Chondrocyte (in vitro differentiated cells): Measurements from ENCODE around the gene KLRD1. TPM values are rescaled to one million over a fixed set of nuclear protein-coding genes. Genes with fewer than 3 reads are reported as not detected.

Experiments
- DNase-seq: peaks from one replicate; pipeline ENCODE4 v3.0.0; 2021; ENCODE audit warnings: mixed read lengths, low spot score
- H3K27ac Mint-ChIP-seq: one replicate; pipeline ENCODE4 v1.8.0; 2021; ENCODE audit warnings: mild to moderate bottlenecking, moderate library complexity, mixed read lengths; ENCODE audit not compliant: unreplicated experiment
- H3K27me3 Mint-ChIP-seq: 2 replicates; pipeline ENCODE4 v1.8.0; 2021; ENCODE audit warnings: low read depth, mixed read lengths
- H3K36me3 Mint-ChIP-seq: 2 replicates; pipeline ENCODE4 v1.8.0; 2021; ENCODE audit warnings: low read depth, mixed read lengths
- H3K4me1 Mint-ChIP-seq: 2 replicates; pipeline ENCODE4 v1.8.0; 2021; ENCODE audit warnings: low read depth, mild to moderate bottlenecking, mixed read lengths
- H3K4me3 Mint-ChIP-seq: one replicate; pipeline ENCODE4 v1.8.0; 2021; ENCODE audit warnings: mild to moderate bottlenecking, moderate library complexity, mixed read lengths; ENCODE audit not compliant: unreplicated experiment
- H3K9me3 Mint-ChIP-seq: 2 replicates; pipeline ENCODE4 v1.8.0; 2021; ENCODE audit warnings: low read depth, mixed read lengths
- CTCF ChIP-seq: fragments of 200-600 bp; sonication (generic); IDR thresholded peaks from 2 replicates; pipeline ENCODE4 v1.5.0; 2021; ENCODE audit warnings: antibody characterized with exemption, mild to moderate bottlenecking, moderate library complexity
- total RNA-seq: library from RNA; stranded (reverse); gene quantifications from 3 replicates; pipeline ENCODE4 v1.2.1, GENCODE V29; 2021

The KLRD1 gene
- total RNA-seq, 1 donor from 2014 or later: 0.22 TPM

DNA sequence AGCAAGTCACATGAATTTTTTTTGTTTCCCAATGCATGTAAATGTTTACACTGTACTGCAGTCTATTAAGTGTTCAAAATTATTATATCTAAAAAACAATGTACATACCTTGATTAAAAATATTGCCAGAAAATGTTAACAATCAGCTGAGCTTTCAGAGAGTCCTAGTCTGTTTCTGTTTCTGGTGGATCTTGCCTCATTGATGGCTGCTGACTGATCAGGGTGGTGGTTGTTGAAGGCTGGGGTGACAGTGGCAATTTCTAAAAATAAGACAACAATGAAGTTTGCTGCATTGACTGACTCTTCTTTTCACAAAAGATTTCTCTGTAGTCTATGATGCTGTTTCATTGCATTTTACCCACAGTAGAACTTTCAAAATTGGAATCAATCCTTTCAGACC, 16.6 kb upstream of the KLRD1 start:
- H3K9me3 Mint-ChIP-seq: no peaks in the 10 kb centered on the region
- no peak overlapping the region for H3K27ac Mint-ChIP-seq

GRCh38 chr12:10293151-10293550, 14.5 kb upstream of the KLRD1 start:
- no peaks in the 10 kb centered on the region for H3K9me3 Mint-ChIP-seq
- no peaks in the 10 kb centered on the region for H3K4me1 Mint-ChIP-seq
- peaks cover 4% of the 10 kb centered on the region for H3K27me3 Mint-ChIP-seq
- TF ChIP-seq CTCF: no peak
- DNase-seq: no peak
- H3K4me3 Mint-ChIP-seq: no peak overlapping the region
- H3K27ac Mint-ChIP-seq: no peak overlapping the region
- H3K36me3 Mint-ChIP-seq: no peaks in the 10 kb centered on the region

More for the DNA sequence above, 16.6 kb upstream of the KLRD1 start:
- DNase-seq: no peak
- H3K36me3 Mint-ChIP-seq: no peaks in the 10 kb centered on the region
- H3K4me3 Mint-ChIP-seq: no peak overlapping the region
- H3K4me1 Mint-ChIP-seq: no peaks in the 10 kb centered on the region
- TF ChIP-seq CTCF: no peak
- peaks cover 2% of the 10 kb centered on the region for H3K27me3 Mint-ChIP-seq

DNA sequence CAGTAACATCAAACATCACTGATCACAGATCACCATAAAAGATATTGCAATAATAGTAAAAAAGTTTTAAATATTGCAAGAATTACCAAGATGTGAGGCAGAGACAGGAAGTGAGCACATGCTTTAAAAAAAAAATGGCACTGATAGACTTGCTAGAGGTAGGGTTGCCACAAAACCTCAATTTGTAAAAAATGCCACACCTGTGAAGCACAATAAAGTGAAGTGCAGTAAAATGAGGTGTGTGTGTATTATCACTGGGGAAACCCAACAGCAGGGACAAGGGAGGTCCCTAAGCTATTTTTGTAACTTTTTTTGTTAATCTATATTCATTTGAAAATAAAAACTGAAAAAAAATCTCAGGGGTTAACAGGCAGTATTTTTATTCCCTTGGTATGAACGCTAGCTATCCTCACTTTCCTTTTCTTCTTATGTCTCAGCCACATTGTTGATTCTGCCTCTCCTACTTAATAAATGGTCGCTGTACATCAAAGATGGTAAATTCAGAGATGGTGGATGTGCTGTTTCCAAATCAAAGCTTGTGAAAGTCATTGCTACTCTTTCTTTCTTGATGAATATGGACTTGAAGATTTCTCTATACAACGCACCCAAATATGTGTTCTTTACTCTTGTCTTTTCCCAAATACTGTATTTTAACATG, 14.0 kb upstream of the KLRD1 start:
- Mint-ChIP-seq H3K36me3 (no peaks in the 10 kb centered on the region), H3K4me1 (no peaks in the 10 kb centered on the region), H3K9me3 (no peaks in the 10 kb centered on the region), H3K4me3 (no peak overlapping the region), H3K27me3 (peaks cover 4% of the 10 kb centered on the region), H3K27ac (no peak overlapping the region)
- no peak for TF ChIP-seq CTCF
- DNase-seq: no peak

DNA sequence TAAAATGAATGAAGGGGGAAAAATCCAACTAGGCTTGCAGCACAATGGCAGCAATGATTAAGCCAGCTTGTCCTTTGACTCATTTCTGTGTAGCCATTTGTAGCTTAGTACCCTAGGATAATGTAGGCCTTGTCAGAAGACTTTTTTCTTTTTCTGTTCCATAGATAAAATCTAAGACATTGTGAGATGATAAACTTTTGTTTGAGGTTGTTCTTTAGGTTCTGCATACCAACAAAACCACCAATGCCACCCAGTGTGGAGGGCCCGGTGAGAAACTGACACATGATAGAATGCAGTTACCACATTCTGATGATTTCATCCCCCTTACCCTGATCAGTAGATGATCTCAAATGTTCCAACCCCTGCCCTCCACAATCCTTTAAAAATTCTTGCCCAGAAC, 6.6 kb upstream of the KLRD1 start:
- peak overlapping the region; percentile 34 for H3K27ac Mint-ChIP-seq
- no peak for DNase-seq
- H3K9me3 Mint-ChIP-seq: no peaks in the 10 kb centered on the region
- H3K27me3 Mint-ChIP-seq: peaks cover 2% of the 10 kb centered on the region
- H3K36me3 Mint-ChIP-seq: peaks cover 2% of the 10 kb centered on the region
- H3K4me1 Mint-ChIP-seq: peaks cover 24% of the 10 kb centered on the region
- H3K4me3 Mint-ChIP-seq: no peak overlapping the region
- TF ChIP-seq CTCF: no peak

- no peak for TF ChIP-seq CTCF
- Mint-ChIP-seq H3K9me3 (no peaks in the 10 kb centered on the region), H3K27ac (no peak overlapping the region), H3K27me3 (no peaks in the 10 kb centered on the region), H3K4me3 (no peak overlapping the region), H3K4me1 (peaks cover 34% of the 10 kb centered on the region), H3K36me3 (peaks cover 2% of the 10 kb centered on the region)
- DNase-seq: no peak
Observed at GRCh38 chr12:10304161-10304574, 3.5 kb upstream of the KLRD1 start.
